Right lobe of liver (tissue), 6 donors: ENCODE measurements around the gene CLRN1. TPM values are rescaled to one million over a fixed set of nuclear protein-coding genes. Genes with fewer than 3 reads are reported as not detected.
"Not testable (repeated sequence)": the region's sequence is repeated elsewhere in the genome, so short reads cannot be mapped to it uniquely, and the experiment has no call there.

Experiments used
- ATAC-seq, 4 donors: fragments of 200-7000 bp; cut with Tn5 transposase; one replicate each; pipeline ENCODE4 v1.9.1; 2020; ENCODE audit warnings: mild to moderate bottlenecking in 4 of 4, moderate library complexity in 4 of 4
- DNase-seq, 3 donors: peaks; one replicate each; pipeline ENCODE4 v3.0.0-alpha.2; 2020
- H3K27ac ChIP-seq, 3 donors: fragments of 200-600 bp; one replicate each; pipeline ENCODE4 v1.8.0; 2022
- H3K27me3 ChIP-seq, 2 donors: fragments of 200-600 bp; one replicate each; pipeline ENCODE4 v1.8.0; 2022
- H3K36me3 ChIP-seq, 4 donors: fragments of 200-600 bp; sonication (generic) in 1 of 4; one replicate each; pipeline versions ENCODE4 v1.5.1 to v1.8.0; 2017 to 2022; ENCODE audit warnings: control low read depth in 1 of 4
- H3K4me1 ChIP-seq, 4 donors: fragments of 200-600 bp; sonication (generic) in 1 of 4; one replicate each; pipeline versions ENCODE4 v1.5.1 to v1.8.0; 2017 to 2022; ENCODE audit warnings: control low read depth in 1 of 4
- H3K4me3 ChIP-seq, 3 donors: fragments of 200-600 bp; one replicate each; pipeline ENCODE4 v1.8.0; 2022
- H3K9me3 ChIP-seq, 4 donors: fragments of 200-600 bp; sonication (generic) in 1 of 4; one replicate each; pipeline versions ENCODE4 v1.5.1 to v1.8.0; 2017 to 2022; ENCODE audit warnings: control low read depth in 1 of 4
- POLR2A ChIP-seq: fragments of 450-650 bp; IDR thresholded peaks from one replicate; pipeline ENCODE4 v1.6.1; 2017; ENCODE audit warnings: antibody characterized with exemption, mild to moderate bottlenecking
- WGBS: methylation state at CpG from one replicate; pipeline ENCODE4 v1.1.6; 2018; ENCODE audit warnings: low coverage, low lambda C conversion rate; ENCODE audit not compliant: insufficient coverage; ENCODE audit errors: missing lambda C conversion rate; 5-methylcytosine and 5-hydroxymethylcytosine counted together
- intact Hi-C, 2 donors: fragments of 100-400 bp; cut with DNase I; formaldehyde crosslinking; loops; one replicate each; pipeline versions ENCODE4 v1.11.2 to v1.14.1; 2022
- total RNA-seq, 6 experiments: library from RNA; depleted of rRNA in 2 of 6; stranded (reverse); fragments of >200 nt in 2 of 6; fragmentation: NEBNext Ultra II Directional in 3 of 6; extraction: Animal tissue kit (Norgen Biotek cat#: 25700) in 3 of 6; gene quantifications; one replicate each; pipeline versions ENCODE4 v1.1.0 to v1.2.4, GENCODE V29; 2016 to 2023
- TF ChIP-seq, protein P1 (sequence below), 4 donors: fragments of 200-600 bp in 3 of 4; fragments of 450-650 bp in 1 of 4; IDR thresholded peaks; one replicate each; pipeline versions ENCODE4 v1.5.1 to v1.8.0; 2016 to 2022; ENCODE audit warnings: antibody characterized with exemption in 4 of 4, mild to moderate bottlenecking in 2 of 4
- donor health status: DM: no; HTN: yes; CAD: no.
- donor health status: DM: no; HTN: no; CAD: no.
- donor health status: DM: no; HTN: no; CAD: no.
- donor health status: DM: no; HTN: yes; CAD: no.
- donor health status: DM: no; HTN: yes; CAD: no.

CLRN1 gene
- total RNA-seq, 6 experiments from 2014 or later, result not detected

DNA sequence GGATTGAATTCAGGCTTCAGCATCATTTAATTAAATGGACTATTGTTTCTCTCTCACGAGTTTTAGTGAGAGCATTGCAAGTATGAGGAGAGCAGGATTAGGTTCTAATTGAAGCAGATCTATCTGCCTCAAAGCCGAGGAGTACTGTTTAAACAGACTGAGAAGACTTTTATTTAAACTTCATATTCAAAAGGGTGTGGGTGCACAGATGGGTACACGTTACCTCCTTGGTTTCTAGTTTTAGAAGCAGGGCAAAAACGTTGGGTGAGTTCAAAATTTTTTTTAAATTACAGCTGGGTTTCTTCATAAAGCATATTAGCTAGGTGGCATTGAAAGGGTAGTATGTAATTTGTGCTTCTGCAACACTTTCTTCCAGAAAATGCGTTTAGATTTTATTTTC lies 26.5 kb upstream of the CLRN1 start:
- Histone ChIP-seq H3K9me3 (no peaks in the 10 kb centered on the region), H3K27me3 (peaks cover 0 to 5% of the 10 kb centered on the region in 2 donors), H3K36me3 (no peaks in the 10 kb centered on the region), H3K27ac (no peak overlapping the region), H3K4me3 (no peak overlapping the region), H3K4me1 (no peaks in the 10 kb centered on the region)
- no peak for DNase-seq
- no peak for TF ChIP-seq POLR2A
- TF ChIP-seq, protein P1, sequence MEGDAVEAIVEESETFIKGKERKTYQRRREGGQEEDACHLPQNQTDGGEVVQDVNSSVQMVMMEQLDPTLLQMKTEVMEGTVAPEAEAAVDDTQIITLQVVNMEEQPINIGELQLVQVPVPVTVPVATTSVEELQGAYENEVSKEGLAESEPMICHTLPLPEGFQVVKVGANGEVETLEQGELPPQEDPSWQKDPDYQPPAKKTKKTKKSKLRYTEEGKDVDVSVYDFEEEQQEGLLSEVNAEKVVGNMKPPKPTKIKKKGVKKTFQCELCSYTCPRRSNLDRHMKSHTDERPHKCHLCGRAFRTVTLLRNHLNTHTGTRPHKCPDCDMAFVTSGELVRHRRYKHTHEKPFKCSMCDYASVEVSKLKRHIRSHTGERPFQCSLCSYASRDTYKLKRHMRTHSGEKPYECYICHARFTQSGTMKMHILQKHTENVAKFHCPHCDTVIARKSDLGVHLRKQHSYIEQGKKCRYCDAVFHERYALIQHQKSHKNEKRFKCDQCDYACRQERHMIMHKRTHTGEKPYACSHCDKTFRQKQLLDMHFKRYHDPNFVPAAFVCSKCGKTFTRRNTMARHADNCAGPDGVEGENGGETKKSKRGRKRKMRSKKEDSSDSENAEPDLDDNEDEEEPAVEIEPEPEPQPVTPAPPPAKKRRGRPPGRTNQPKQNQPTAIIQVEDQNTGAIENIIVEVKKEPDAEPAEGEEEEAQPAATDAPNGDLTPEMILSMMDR (IDR thresholded peaks at IDR 0.05), result no peak
- 46% methylated on average over 5 of the region's 5 CpGs for WGBS
- intact Hi-C loops, result no loop called here
- no peak for ATAC-seq

GRCh38 chr3:150996731-150997130 lies 24.2 kb upstream of the CLRN1 start:
- DNase-seq, result no peak
- no peak for TF ChIP-seq POLR2A
- TF ChIP-seq, protein P1 (IDR thresholded peaks at IDR 0.05), result no peak
- intact Hi-C loops, result no loop called here
- Histone ChIP-seq H3K27ac (no peak overlapping the region), H3K36me3 (no peaks in the 10 kb centered on the region), H3K4me1 (no peaks in the 10 kb centered on the region), H3K9me3 (no peaks in the 10 kb centered on the region), H3K27me3 (peaks cover 0 to 5% of the 10 kb centered on the region in 2 donors), H3K4me3 (no peak overlapping the region)
- ATAC-seq, result no peak

GRCh38 chr3:150995510-150995909 lies 23.0 kb upstream of the CLRN1 start:
- DNase-seq (no peak), ATAC-seq (peak in 1 of 4 donors; percentile 49)
- H3K4me3 ChIP-seq, result no peak overlapping the region
- H3K36me3 ChIP-seq, result no peaks in the 10 kb centered on the region
- no peaks in the 10 kb centered on the region for H3K9me3 ChIP-seq
- H3K27me3 ChIP-seq, result peaks cover 0 to 5% of the 10 kb centered on the region in 2 donors
- H3K4me1 ChIP-seq, result no peaks in the 10 kb centered on the region
- TF ChIP-seq, protein P1 (IDR thresholded peaks at IDR 0.05), result no peak
- no peak for TF ChIP-seq POLR2A
- no peak overlapping the region for H3K27ac ChIP-seq
- intact Hi-C loops, result no loop called here

- Histone ChIP-seq H3K4me3 (no peak overlapping the region), H3K9me3 (no peaks in the 10 kb centered on the region), H3K27me3 (no peaks in the 10 kb centered on the region), H3K36me3 (no peaks in the 10 kb centered on the region), H3K4me1 (no peaks in the 10 kb centered on the region), H3K27ac (no peak overlapping the region)
- no peak for TF ChIP-seq POLR2A
- TF ChIP-seq, protein P1 (IDR thresholded peaks at IDR 0.05), result no peak
- intact Hi-C loops, result no loop called here
- ATAC-seq, result no peak
- DNase-seq, result no peak
- no CpG with 5 or more reads among the region's 2 CpGs for WGBS
Measured at GRCh38 chr3:150989208-150989607, 16.7 kb upstream of the CLRN1 start.

- H3K4me3 ChIP-seq, DNase-seq, intact Hi-C loops, H3K36me3 ChIP-seq, H3K9me3 ChIP-seq, H3K4me1 ChIP-seq, H3K27ac ChIP-seq, H3K27me3 ChIP-seq, ATAC-seq: not testable (repeated sequence)
- WGBS, result 33% methylated on average over 1 of the region's 1 CpG
Measured at GRCh38 chr3:150988395-150988794, 15.9 kb upstream of the CLRN1 start.
